Measurements from ENCODE around the gene CEP76.
"Not testable (repeated sequence)": the region's sequence is repeated elsewhere in the genome, so short reads cannot be mapped to it uniquely, and the experiment has no call there.

The CEP76 gene

GRCh38 chr18:12640881-12641200 is 61.7 kb downstream of the CEP76 start:
- DNase-seq, result no peak

- DNase-seq, result no peak
Measured at GRCh38 chr18:12639990-12640880, 62.3 kb downstream of the CEP76 start.

- DNase-seq, result no peak
Measured at GRCh38 chr18:12638644-12639124, 63.8 kb downstream of the CEP76 start.

GRCh38 chr18:12637901-12638643 is 64.5 kb downstream of the CEP76 start:
- DNase-seq, result no peak

- no peak for DNase-seq
Measured at GRCh38 chr18:12637393-12637792, 65.1 kb downstream of the CEP76 start.

GRCh38 chr18:12631831-12632477 is 70.6 kb downstream of the CEP76 start:
- DNase-seq, result no peak

- DNase-seq, result no peak
Measured at GRCh38 chr18:12630136-12630535, 72.4 kb downstream of the CEP76 start.

- DNase-seq, result no peak
Measured at GRCh38 chr18:12628706-12629702, 73.5 kb downstream of the CEP76 start.

- DNase-seq, result not testable (repeated sequence)
Measured at GRCh38 chr18:12627199-12627598, 75.3 kb downstream of the CEP76 start.

- no peak for DNase-seq
Measured at GRCh38 chr18:12625241-12625640, 77.3 kb downstream of the CEP76 start.

Data from NCI-H187 treated with DMSO at 0.1 percent for 48 hours (cell line).